ENCODE measurements around the gene KRT5.
"Not testable (repeated sequence)": the region's sequence is repeated elsewhere in the genome, so short reads cannot be mapped to it uniquely, and the experiment has no call there.

KRT5 gene

DNA sequence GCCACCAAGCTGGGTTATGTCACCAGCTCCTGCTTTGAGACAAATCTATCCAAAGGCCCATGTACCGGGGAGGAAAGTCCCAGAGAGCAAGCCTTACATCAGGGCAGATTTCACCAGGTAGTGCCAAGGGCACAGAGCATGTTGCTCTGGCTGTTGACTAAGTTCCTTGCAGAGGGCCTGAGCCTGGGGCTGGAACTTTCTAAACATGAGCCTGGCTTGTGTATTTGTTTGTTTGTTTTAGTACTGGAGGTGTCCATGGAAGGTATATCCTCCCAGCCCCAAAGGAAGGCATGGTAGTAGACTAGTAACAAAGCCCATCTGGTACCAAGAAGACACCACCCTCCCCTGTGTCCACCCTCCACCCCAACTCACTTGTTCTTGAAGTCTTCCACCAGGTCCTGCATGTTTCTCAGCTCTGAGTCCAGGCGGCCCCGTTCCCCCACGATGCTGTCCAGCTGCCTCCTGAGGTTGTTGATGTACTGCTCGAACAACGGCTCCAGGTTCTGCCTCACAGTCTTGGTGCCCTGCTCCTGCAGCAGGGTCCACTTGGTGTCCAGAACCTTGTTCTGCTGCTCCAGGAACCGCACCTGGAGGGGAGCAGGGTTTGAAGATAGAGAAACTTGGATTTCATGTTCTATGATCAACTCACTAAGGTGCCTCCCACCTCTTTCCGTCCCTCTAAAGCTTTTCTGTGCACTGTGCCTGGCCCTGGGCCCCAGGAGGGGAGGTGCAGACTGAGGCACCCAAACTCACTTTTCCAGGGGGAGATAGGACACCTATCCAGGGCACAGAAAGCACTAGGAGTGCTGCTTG is 1.4 kb downstream of the KRT5 start:
- DNase-seq (ENCODE audit: low spot score), result no peak

DNA sequence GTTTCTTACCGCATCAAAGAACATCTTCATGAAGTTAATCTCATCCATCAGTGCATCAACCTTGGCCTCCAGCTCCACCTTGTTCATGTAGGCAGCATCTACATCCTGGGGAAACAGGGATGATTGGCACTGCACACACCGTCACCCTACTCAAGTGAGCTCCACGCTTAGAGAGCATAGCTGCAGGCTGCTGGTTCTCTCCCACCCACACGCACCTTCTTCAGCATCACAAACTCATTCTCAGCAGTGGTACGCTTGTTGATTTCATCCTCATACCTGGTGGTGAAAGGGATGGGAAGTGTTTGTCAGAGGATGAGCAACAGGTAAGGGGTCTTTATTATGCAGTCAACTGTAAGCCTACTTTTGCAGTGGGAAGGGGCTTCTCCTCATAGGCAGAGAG is 2.3 kb downstream of the KRT5 start:
- no peak for DNase-seq (ENCODE audit: low spot score)

DNA sequence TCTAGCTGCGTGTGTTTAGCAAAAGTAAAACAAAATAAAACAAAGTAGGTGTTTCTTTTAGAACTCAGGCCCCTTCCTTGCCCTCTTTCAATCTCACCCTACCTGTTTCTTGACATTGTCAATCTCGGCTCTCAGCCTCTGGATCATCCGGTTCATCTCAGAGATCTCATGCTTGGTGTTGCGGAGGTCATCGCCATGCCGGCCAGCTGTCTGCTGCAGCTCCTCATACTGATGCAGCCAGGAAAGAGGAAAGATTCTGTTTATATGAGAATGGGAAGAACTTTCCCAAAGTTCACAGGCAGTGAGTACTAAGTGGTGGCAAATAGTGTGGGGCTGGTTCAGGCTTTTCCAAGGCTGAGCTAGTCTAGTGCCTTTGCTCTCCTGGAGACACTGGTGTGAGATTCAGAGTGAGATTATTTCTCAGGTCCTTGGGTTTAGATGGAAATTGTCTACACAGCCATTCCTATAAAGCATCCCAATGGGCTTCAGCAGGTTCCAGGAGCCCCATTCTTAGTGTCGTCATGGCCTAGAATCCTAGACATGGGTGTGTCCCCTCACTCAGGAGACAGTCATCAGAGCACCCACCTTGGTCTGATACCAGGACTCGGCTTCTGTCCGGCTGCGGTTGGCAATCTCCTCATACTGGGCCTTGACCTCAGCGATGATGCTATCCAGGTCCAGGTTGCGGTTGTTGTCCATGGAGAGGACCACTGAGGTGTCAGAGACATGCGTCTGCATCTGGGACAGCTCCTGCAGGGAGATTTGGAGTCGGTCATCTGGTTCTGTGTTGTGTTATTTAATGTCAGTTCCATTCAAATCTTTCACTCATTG is 3.0 kb downstream of the KRT5 start:
- no peak for DNase-seq (ENCODE audit: low spot score)

DNA sequence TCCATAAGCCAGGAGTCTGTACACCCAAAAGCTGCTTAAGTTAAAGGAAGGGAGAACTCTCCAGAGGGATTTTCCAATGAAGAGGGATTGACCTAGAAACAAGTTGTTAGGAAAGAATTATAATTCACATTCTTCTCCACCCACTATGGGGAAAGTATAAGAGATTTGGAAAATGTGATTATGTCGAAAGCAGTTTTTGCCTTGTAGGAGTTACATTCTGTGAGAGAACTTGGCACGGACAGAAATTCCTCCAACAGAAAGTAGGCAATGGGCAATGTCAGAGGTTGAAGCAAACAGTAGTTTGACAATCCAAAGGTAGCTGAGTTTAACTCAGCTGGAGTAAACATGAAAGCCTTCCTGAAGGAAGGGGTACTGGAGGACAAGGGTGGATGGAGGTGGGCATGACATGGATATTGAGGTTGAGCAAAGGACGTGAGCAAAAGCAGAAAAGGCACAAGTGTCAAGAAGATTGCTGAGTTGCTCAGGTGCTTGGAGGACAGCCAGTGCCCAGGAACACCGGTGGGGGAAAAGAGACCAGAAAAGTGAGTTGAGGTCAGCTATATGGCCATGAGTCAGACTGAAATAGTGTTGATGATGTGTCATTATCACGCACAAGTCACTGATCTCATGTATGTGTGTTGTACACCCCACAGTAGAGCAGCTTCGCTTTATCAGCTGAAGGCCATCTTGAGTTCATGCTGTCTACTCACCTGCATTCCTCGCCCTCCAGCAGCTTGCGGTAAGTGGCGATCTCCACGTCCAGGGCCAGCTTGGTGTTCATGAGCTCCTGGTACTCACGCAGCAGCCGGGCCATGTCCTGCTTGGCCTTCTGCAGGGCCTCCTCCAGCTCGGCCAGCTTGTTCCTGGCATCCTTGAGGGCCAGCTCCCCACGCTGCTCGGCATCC is 4.0 kb downstream of the KRT5 start:
- DNase-seq (ENCODE audit: low spot score), result no peak

DNA sequence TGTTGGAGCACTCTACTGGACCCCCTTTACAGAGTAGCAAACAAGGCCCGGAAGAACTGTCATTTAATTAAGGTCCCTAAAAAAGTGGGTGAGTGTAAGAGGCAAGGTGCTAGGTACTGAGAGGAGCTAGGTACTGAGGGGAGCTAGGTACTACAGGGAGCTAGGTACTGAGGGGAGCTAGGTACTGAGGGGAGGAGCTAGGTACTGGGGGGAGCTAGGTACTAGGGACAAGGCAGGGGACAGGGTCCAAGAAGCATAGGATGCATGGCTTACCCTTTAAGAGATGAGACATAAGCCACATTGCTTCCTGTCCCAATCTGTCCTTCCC is 4.9 kb downstream of the KRT5 start:
- no peak for DNase-seq (ENCODE audit: low spot score)

DNA sequence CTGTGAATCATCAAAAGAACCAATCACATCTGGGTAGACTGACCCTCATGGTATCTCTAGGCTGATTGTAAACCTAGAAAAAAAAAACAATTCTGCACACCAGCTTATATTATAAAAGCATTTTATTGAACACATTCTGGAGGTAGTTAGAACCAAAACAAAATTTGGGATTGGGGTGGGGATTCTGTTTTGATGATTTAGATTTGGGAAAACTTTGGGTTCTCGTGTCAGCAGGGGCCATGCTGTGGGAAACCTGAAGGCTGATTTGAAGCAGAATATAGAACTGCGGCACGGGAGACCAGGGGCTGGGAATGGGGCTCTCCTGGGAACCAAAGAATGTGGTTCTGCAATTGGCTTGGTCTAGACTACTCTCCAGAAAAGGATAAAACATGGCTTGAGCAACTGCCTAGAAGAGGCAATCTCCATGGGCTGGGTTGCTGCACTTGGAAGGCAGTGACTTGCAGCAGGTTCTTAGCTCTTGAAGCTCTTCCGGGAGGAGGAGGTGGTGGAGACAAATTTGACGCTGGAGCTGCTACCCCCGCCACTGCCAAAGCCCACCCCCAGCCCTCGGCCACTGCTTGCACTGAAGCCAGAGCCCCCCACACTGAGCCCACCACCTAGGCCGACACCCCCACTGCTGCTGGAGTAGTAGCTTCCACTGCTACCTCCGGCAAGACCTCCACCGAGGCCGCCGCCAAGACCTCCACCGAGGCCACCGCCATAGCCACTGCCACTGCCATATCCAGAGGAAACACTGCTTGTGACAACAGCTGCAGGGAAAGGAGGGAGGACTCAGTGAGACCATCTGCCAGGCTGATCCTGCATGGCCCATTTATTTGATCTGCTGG is 5.5 kb downstream of the KRT5 start:
- DNase-seq (ENCODE audit: low spot score), result no peak

DNA sequence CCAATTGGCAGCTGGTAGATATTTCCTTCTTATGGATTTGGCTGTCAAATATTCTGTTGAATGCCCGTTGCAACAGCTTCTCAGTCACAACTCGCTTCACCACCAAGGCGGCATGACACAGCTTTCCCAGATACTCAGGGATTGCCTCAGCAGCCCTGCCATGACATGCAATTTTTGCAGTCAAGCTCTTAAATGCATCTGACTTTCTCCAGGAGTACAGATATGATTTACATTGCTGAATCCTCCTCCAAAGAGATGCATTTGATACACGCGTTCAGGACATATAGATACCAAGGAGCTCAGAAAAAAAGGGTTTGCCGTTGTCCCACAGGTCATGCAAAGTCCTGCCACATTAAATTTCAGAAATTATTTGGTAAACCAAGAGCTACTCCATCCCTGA is 6.5 kb downstream of the KRT5 start:
- DNase-seq (ENCODE audit: low spot score), result no peak

DNA sequence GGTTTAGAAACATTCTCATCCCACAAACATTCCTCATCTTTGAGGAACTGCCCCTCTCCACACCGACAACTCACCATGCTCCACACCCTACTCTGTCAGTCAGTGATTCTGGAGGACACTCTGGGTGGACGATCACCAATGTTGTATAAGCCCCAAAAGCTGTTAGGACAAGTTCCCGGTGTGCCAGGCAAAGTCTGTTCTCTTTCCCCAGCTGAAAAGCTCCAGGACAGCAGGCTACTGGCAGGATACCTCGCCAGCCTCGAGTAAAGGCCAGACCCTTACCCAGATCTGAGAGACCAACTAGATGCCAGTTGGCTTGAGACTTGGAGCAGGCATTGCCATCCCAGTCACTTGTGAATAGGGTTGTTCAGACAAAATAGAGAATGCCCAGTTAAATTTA is 12.0 kb downstream of the KRT5 start:
- DNase-seq (ENCODE audit: low spot score), result no peak

DNA sequence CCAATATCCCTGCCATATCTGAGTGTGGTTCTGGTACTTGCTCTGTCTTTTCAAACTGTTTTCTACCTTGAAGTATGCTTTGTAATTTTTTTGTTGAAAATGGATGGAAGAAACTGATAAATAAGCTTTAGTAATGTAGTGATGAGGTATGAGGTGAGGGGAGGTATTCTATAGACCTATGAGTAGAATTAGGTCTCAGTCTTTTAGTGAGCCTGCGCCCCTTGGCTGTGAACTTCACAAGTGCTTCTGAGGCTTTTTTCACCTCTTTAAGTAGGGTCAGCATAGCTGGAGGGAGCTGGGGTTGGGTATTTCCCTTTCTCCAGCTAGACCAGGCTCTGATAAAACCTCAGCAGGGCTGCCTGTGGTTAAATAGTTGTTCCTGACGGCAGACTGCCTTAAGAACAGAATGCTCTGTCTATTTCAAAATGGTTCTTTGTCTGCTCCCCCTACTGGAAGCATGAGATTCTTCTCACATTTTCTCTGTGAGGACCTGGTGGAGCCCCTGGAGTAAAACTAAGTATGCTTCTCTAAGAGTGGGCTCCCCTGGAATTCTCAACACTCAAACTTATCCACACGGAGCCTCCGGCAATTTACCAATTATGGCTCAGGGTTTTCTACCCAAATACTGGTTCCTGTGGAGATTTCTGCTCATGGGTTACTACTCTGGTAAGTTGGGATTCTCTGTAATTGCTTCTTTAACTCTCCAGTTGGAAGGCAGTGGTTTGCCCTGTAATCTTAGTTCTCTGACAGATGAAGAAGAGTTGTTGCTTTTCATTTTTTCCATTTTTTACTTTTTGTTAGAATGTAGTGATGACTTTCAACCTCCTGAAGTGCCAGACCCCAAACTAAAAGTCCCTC is 13.1 kb downstream of the KRT5 start:
- peak; percentile 14 for DNase-seq (ENCODE audit: low spot score)

DNA sequence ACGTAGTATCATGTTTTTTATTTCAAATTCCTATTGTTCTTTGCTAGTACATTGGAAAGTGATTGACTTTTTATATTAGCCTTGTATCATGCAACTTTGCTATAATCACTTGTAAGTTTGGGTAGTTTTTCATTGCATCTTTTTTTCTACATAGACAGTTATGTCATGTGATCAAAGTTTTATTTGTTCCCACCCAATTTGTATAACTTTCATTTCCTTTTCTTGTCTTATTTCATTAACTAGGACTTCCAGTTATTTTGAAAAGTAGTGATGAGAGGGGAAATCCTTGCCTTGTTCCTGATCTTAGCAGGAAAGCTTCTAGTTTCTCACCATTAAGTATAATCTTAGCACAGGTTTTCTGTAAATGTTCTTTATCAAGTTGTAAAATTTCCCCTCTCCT is 17.3 kb downstream of the KRT5 start:
- DNase-seq (ENCODE audit: low spot score), result no peak

DNA sequence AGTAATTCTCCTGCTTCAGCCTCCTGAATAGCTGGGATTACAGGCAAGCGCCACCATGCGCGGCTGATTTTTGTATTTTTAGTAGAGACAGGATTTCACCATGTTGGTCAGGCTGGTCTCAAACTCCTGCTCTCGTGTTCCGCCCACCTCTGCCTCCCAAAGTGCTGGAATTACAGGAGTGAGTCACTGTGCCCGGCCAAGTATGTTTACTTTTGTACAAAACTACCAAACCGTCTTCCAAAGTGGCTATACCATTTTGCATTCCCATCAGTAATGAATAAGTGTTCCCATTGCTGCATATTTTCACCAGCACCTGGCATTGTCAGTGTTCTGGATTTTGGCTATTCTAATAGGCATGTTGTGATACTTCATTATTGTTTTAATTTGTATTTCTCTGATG is 18.7 kb downstream of the KRT5 start:
- DNase-seq (ENCODE audit: low spot score), result no peak

DNA sequence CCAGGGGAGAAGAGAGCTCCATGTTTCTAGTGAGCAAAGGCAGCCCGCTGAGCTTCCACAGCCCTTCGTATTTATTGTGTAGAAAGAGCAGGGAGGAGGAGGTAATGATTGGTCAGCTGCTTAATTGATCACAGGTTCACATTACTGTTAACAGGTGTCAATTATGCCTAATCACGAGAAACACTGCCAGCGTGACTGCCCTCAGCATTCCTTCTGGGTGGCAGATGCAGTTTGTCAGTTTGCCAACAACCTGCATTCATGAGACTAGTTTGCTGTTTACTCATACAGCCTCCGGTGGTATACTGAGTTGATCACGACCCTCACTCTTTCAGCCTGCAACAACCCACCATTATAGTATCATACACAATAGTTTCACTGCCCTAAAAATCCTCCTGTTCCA is 19.6 kb downstream of the KRT5 start:
- not testable (repeated sequence) for DNase-seq (ENCODE audit: low spot score)

DNA sequence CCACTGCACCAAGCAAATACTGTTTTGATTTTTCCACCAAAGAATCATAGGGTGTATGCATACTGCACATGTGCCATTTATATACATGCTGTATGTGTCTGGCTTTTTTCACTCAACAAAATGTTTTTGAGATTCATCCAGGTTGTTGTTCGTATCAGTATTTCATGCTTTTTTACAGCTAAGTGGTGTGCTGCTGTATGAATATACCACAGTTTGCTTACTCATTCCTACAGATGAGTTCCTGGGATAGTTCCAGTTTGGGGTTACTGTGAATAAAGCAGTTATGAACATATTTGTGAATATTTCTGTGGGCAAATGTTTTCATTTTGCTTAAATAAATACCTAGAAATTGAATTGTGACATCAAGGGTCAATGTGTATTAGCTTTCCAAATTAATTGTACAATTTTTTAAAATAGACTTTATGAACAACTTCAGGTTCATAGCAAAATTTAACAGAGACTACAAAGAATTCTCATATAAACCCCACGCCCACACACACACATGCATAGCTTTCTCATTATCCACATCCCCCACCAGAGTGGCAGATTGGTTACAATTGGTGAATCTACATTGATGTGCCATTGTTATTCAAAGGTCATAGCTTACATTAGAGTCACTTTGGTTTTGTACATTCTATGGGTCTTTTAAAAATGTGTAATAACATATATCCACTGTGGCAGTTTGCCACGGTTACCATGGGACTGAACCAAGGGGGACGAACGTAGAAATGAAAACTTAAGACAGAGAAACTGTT is 20.2 kb downstream of the KRT5 start:
- DNase-seq (ENCODE audit: low spot score), result no peak

DNA sequence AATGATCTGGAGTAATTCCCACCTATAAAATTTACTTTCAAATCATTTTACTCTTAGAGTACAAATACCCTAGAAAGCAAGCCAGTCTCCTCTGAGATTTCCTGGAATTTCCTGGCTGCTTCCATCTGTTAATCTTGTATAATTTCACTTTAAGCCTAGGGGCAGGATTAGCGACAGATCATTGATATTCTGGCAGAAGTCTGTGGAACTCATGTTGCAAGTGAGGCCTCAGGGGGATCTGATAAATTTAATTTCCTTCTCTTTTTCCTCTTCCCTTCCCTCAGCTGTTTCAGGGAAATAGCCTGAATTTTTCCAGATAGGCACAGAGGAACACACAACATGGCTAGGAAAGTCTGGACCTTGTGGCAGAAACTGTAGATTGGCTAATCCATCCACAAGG is 21.2 kb downstream of the KRT5 start:
- no peak for DNase-seq (ENCODE audit: low spot score)

DNA sequence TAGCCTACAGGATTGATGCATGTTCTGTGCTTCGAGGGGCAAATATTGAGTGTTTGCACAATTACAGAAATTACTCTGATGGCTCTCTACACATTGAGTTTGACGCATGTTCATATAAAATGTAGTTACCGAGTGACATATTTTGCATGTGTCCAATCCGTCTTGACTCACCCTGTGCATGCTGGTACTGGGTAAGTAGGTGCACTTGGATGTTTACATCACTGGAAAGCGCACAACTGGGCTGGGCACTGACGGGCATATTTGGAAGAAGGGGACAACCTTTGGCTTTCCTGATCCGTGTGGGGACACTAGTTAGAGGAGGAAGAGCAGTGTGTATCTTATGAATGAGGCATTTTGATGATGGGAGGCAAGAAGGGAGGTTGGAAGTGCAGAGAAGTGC is 22.2 kb downstream of the KRT5 start:
- no peak for DNase-seq (ENCODE audit: low spot score)

DNA sequence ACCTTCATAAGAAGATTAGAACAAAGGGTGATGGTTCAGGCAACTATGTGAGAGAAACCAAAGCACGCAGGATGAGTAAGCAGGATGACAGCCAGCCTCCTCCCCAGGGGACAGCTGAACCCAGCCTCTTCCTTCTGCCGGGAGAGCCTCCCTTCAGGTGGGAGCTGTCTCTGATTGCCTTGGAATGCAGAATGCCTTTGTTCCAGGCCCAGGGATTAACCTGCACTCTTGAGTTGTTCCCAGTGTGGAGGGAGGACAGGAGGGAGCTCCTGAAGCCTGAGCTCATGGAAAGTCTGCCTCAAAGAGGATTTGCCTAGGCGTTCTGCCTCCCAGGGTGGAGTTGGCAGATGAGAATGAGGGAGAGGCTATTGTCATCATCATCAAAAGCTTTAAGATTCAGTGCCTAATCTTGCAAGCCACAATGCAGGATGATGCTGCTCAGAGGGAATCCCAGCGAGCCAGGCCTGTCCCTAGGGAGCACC is 23.6 kb downstream of the KRT5 start:
- DNase-seq (ENCODE audit: low spot score), result no peak

DNA sequence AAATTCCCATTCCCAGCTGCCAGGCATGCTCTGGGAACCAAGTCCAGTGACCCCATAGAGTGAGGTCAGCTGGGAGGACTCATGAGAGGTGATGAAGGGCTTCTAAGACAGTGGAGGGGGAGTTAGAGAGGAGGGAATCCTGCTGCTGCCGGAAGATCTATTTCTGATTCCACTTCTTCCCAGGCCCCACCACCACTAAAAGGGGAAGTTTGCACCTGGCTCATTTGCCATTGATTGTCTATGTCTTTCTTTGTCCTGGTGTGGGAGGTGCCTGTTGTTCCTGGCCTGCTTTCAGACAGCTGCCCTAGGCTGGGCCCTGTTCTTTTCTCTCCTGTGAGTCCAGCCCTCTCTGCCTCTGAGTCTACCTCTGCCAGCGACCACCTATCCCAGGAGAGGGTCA is 24.1 kb downstream of the KRT5 start:
- no peak for DNase-seq (ENCODE audit: low spot score)

DNA sequence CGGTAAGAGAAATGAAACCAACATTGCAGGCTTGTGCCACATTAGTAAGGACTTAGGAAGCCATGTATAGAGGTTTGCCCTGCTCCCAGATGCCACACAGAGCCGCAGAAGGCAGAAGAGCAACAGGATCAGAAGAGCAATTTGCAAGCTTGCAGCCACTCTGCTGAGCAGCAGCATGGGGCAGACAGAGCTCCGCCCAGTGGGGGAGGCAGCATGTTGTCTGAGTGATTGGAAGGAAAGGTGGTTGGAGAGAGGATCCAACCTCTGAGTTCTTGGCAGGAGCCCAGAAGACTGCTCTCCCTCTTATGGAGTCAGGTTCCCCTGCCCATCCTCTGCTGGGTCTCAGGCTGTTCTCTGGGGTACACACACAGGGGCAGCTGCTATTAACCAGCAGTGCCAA is 24.8 kb downstream of the KRT5 start:
- no peak for DNase-seq (ENCODE audit: low spot score)

DNA sequence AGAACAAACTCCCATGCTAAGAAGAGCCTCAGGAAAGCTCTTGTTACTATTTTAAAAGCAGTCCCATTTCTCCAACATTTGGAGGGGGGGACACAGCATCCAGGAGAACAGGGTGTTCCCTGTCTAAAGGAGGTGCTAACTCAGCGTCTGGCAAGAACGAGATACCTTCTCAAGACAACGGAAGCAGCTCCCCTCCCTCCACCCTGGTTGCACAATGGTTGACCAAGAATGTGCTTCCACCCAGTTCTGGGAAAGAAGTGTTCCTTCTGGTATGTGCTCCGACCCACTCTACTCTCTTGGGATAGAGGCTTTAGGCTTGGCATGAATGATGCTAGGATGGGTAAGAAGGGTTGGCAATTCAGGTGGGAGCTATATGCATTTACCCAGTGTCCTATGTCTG is 25.7 kb downstream of the KRT5 start:
- no peak for DNase-seq (ENCODE audit: low spot score)

DNA sequence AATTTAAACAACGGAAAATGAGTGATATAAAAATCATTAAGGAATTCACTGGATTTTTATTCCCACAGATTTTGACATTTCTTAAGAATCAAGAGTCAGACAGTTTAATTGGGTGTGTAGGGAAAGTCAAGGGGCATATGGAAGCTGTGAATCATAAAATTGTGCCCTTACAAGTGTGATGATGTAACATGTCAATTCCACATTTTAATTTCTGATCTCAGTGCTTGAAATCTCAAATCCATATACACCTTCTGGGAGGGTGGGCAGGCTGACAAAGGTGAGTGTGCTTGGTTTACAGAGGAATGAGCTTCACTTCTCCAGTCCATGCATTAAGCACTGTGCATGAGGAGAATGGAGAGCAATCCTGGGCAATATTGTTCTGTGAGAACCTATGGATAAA is 26.1 kb downstream of the KRT5 start:
- DNase-seq (ENCODE audit: low spot score), result no peak

Measured in activated CD4-positive, alpha-beta T cell treated with anti-CD3 and anti-CD28 coated beads, Interleukin-2, Interleukin-4, amounts not matched to agents 100 ng/mL and 50 ng/mL, durations not matched to agents 16 hours and 8 hours (primary cell).